ENCODE data around the gene TMEM135.
"Not testable (repeated sequence)": the region's sequence is repeated elsewhere in the genome, so short reads cannot be mapped to it uniquely, and the experiment has no call there.

TMEM135 gene

DNA sequence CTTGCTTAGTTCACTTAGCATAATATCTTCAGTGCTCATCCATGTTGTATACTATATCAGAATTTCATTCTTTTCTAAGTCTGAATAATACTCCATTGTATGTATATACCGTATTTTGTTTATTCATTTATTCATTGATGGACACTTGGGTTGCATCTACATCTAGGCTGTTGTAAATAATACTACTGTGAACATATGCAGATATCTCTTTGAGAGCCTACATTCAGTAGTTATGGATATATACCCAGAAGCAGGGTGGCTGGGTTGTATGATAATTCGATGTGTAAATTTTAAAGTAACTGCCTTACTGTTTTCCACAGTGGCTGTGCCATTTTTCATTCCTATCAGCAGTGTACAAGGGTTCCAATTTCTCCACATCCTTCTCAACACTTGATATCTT is 116.5 kb downstream of the TMEM135 start:
- no peak overlapping the region for H3K4me3 ChIP-seq (ENCODE audit: low read length)
- DNase-seq (ENCODE audit: low read depth) = no peak
- TF ChIP-seq, protein P1, sequence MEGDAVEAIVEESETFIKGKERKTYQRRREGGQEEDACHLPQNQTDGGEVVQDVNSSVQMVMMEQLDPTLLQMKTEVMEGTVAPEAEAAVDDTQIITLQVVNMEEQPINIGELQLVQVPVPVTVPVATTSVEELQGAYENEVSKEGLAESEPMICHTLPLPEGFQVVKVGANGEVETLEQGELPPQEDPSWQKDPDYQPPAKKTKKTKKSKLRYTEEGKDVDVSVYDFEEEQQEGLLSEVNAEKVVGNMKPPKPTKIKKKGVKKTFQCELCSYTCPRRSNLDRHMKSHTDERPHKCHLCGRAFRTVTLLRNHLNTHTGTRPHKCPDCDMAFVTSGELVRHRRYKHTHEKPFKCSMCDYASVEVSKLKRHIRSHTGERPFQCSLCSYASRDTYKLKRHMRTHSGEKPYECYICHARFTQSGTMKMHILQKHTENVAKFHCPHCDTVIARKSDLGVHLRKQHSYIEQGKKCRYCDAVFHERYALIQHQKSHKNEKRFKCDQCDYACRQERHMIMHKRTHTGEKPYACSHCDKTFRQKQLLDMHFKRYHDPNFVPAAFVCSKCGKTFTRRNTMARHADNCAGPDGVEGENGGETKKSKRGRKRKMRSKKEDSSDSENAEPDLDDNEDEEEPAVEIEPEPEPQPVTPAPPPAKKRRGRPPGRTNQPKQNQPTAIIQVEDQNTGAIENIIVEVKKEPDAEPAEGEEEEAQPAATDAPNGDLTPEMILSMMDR (conservative IDR thresholded peaks at IDR 0.05; ENCODE audit: low read length) = no peak

DNA sequence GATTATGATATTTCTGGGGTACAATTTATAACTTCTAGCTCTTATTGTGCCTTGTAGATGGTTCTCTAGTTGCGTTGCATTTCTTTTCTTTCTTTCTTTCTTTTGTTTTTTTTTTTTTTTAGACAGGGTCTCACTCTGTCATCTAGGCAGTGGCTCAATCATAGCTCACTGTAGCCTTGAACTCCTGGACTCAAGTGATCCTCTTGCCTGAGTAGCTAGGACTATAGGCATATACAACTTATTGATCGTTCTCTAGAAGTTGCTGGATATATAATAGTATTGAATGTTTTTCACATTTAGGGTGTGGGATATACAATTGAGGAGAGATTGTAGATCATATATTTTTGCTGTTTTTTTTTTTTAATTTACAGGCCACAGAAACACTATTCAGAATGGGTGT is 119.2 kb downstream of the TMEM135 start:
- TF ChIP-seq, protein P1 (conservative IDR thresholded peaks at IDR 0.05; ENCODE audit: low read length) = no peak
- H3K4me3 ChIP-seq (ENCODE audit: low read length) = no peak overlapping the region
- no peak for DNase-seq (ENCODE audit: low read depth)

DNA sequence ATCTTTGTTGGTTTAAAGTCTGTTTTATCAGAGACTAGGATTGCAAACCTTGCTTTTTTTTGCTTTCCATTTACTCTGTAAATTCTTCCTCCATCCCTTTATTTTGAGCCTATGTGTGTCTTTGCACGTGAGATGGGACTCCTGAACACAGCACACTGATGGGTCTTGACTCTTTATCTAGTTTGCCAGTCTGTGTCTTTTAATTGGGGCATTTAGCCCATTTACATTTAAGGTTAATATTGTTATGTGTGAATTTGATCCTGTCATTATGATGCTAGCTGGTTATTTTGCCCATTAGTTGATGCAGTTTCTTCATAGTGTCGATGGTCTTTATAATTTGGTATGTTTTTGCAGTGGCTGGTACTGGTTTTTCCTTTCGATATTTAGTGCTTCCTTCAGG is 131.3 kb downstream of the TMEM135 start:
- DNase-seq (ENCODE audit: low read depth); H3K4me3 ChIP-seq (ENCODE audit: low read length): not testable (repeated sequence)

DNA sequence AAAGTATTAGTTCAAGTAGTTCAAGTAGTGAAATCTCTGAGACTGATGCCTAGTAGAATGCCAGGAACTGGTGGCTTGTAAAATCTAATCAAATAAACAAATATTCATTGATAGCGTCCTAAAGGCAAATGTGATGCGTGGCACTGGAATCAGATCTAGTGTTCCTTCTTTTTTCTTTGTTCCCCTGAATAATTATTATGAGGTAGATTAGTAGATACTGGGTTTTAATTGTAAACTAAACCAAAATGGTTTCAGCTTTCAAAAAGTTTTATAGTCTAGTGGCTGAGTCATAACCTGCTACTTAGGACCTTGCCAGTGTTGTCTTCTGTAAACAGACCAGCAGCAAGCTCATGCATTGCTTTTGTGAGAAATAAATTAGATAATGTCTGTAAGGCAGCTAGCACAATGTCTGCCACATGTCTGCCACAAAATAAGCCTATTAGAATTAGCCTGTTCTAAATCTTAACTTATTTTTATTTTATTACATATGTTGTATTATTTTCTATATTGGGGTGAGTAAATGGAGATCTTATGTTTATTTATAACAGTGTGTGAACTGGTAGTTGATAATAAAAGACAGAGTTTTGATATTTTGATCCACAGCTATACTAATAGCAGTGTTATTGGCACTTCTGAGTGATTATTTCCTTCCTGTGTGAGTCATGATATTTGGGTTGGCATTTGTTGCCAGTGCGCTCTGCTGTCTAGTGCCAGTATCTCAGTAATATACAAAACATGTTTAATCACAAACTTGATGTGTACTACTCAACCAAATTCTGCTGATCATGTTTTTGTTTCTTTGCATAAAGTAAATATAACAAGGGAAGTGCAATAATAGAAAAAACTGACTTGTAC is 135.7 kb downstream of the TMEM135 start:
- peak; percentile 60 for DNase-seq (ENCODE audit: low read depth)
- TF ChIP-seq, protein P1 (conservative IDR thresholded peaks at IDR 0.05; ENCODE audit: low read length) = no peak
- no peak overlapping the region for H3K4me3 ChIP-seq (ENCODE audit: low read length)

DNA sequence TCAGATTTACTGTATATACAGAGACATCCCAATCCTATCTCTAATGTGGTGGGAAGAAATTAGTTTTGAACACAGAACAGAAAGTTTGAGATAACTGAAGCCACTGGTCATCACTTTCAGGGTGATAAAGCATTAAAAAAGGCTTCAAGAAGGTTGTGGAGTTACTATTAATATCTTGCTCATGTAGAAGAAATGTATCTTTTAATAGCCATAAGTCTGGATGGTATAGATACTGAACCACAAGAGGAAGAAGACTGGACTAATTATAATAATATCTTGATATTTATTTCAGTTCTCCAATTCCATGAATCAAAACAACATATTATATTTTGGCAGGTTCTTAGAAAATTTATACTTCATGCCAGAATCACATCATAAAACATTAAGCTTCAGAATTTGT is 137.1 kb downstream of the TMEM135 start:
- TF ChIP-seq, protein P1 (conservative IDR thresholded peaks at IDR 0.05; ENCODE audit: low read length) = no peak
- no peak for DNase-seq (ENCODE audit: low read depth)
- H3K4me3 ChIP-seq (ENCODE audit: low read length) = no peak overlapping the region

DNA sequence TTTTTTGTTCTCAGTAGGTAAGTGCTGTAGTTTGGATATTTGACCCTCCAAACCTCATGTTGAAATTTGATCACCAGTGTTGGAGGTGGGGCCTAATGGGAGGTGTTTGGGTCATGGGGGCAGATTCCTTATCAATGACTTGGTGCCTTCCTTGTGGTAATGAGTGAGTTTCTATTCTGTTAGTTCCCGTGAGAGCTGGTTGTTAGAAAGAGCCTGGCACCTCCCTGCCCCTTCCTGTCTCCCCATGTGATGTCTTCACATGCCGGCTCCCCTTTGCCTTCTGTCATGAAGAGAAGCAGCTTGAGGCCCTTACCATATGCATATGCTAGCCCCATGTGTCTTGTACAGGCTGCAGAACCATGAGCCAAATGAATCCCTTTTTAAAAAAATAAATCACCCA is 138.3 kb downstream of the TMEM135 start:
- DNase-seq (ENCODE audit: low read depth) = peak; percentile 13
- TF ChIP-seq, protein P1 (conservative IDR thresholded peaks at IDR 0.05; ENCODE audit: low read length) = no peak
- no peak overlapping the region for H3K4me3 ChIP-seq (ENCODE audit: low read length)

DNA sequence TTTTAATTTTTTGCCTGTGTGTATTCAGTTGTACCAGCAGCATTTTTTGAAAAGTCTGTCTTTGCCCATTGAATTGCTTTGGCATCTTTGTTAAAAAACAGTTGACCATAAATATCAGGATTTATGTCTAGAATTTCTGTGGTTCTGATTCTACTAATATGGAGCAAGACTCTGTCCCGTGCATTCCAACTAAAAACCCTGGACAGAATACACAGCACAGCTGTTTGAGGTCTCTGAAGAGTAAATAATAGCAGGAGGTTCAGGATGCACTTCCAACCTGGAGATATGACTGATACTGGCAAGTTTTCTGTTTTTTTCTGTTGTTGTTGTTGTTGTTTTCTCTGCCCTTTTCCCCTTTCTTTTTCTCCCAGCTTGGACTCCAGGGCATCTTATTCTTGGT is 141.9 kb downstream of the TMEM135 start:
- H3K4me3 ChIP-seq (ENCODE audit: low read length) = no peak overlapping the region
- TF ChIP-seq, protein P1 (conservative IDR thresholded peaks at IDR 0.05; ENCODE audit: low read length) = no peak
- peak; percentile 40 for DNase-seq (ENCODE audit: low read depth)

Data from AG10803 (cell line).